CD14-positive monocyte (primary cell): ENCODE measurements around the gene BCAS1. TPM values are rescaled to one million over a fixed set of nuclear protein-coding genes. Genes with fewer than 3 reads are reported as not detected.

Source experiments
- DNase-seq, 3 donors: peaks; one replicate each; pipeline ENCODE4 v3.0.0-alpha.2; 2011 to 2022
- H2AFZ ChIP-seq: 2 replicates; pipeline ENCODE4 v1.6.0; 2012; ENCODE audit warnings: mild to moderate bottlenecking, low read depth, low read length, inconsistent platforms; ENCODE audit not compliant: insufficient read depth, poor library complexity, severe bottlenecking
- H3K27ac ChIP-seq, 2 donors: 1 replicate in 1 of 2; 2 replicates in 1 of 2; pipeline ENCODE4 v1.5.1; 2012 to 2013; ENCODE audit warnings: low read length in 2 of 2, control low read depth in 1 of 2, inconsistent platforms in 1 of 2, low read depth in 1 of 2, mild to moderate bottlenecking in 1 of 2
- H3K27me3 ChIP-seq, 2 donors: one replicate each; pipeline versions ENCODE4 v1.6.0 to v1.6.1; 2011 to 2013; ENCODE audit warnings: low read length in 2 of 2; ENCODE audit not compliant: control insufficient read depth in 2 of 2, insufficient read depth in 2 of 2
- H3K36me3 ChIP-seq, 2 donors: replicated peaks in 1 of 2; 1 replicate in 1 of 2; 2 replicates in 1 of 2; pipeline versions ENCODE4 v1.5.1 to v1.6.1; 2012 to 2013; ENCODE audit warnings: low read length in 2 of 2, control low read depth in 1 of 2, inconsistent platforms in 1 of 2, mild to moderate bottlenecking in 1 of 2; ENCODE audit not compliant: insufficient read depth in 2 of 2, control insufficient read depth in 1 of 2
- H3K4me1 ChIP-seq, 2 donors: 1 replicate in 1 of 2; 2 replicates in 1 of 2; pipeline versions ENCODE4 v1.5.1 to v1.6.1; 2012 to 2013; ENCODE audit warnings: low read length in 2 of 2, control low read depth in 1 of 2, inconsistent platforms in 1 of 2, mild to moderate bottlenecking in 1 of 2, moderate library complexity in 1 of 2; ENCODE audit not compliant: insufficient read depth in 2 of 2, control insufficient read depth in 1 of 2
- H3K4me2 ChIP-seq: replicated peaks from 2 replicates; pipeline ENCODE3; 2012; ENCODE audit warnings: low read length, moderate library complexity, mild to moderate bottlenecking; ENCODE audit not compliant: poor library complexity, severe bottlenecking; ENCODE audit errors: extremely low read depth
- H3K4me3 ChIP-seq, 3 experiments: fragments of 200-600 bp in 1 of 3; sonication (generic) in 1 of 3; replicated peaks in 1 of 3; 1 replicate in 2 of 3; 2 replicates in 1 of 3; pipeline ENCODE4 v1.5.1; 2011 to 2013; ENCODE audit warnings: low read length in 3 of 3, mild to moderate bottlenecking in 3 of 3, control low read depth in 2 of 3, low read depth in 2 of 3, inconsistent platforms in 1 of 3, moderate library complexity in 1 of 3
- H3K79me2 ChIP-seq: 2 replicates; pipeline ENCODE4 v1.6.0; 2012; ENCODE audit warnings: mild to moderate bottlenecking, control low read depth, inconsistent platforms, low read length, moderate library complexity; ENCODE audit not compliant: insufficient read depth
- H3K9ac ChIP-seq: 2 replicates; pipeline ENCODE4 v1.6.0; 2017; ENCODE audit warnings: low read length, mild to moderate bottlenecking; ENCODE audit not compliant: insufficient read depth, poor library complexity, severe bottlenecking
- H3K9me3 ChIP-seq, 2 donors: replicated peaks in 1 of 2; 1 replicate in 1 of 2; 2 replicates in 1 of 2; pipeline versions ENCODE4 v1.5.1 to v1.6.1; 2012 to 2013; ENCODE audit warnings: low read length in 2 of 2, control low read depth in 1 of 2; ENCODE audit not compliant: control insufficient read depth in 1 of 2, insufficient read depth in 1 of 2
- H4K20me1 ChIP-seq: 2 replicates; pipeline ENCODE4 v1.6.0; 2012; ENCODE audit warnings: mild to moderate bottlenecking, low read length, control low read depth, moderate library complexity; ENCODE audit not compliant: insufficient read depth
- H3K27ac Mint-ChIP-seq, 7 donors: one replicate each; pipeline ENCODE4 v1.8.0; 2020; ENCODE audit warnings: mild to moderate bottlenecking in 7 of 7, mixed read lengths in 7 of 7, moderate library complexity in 6 of 7, inconsistent platforms in 2 of 7
- H3K27me3 Mint-ChIP-seq, 3 donors: one replicate each; pipeline ENCODE4 v1.8.0; 2021 to 2022; ENCODE audit warnings: low read depth in 3 of 3, mild to moderate bottlenecking in 3 of 3, mixed read lengths in 3 of 3, moderate library complexity in 3 of 3, inconsistent platforms in 1 of 3
- H3K36me3 Mint-ChIP-seq, 2 donors: one replicate each; pipeline ENCODE4 v1.8.0; 2020; ENCODE audit warnings: mixed read lengths in 2 of 2, inconsistent platforms in 1 of 2, mild to moderate bottlenecking in 1 of 2
- H3K4me1 Mint-ChIP-seq: one replicate; pipeline ENCODE4 v1.8.0; 2020; ENCODE audit warnings: mild to moderate bottlenecking, mixed read lengths
- H3K4me3 Mint-ChIP-seq, 2 donors: one replicate each; pipeline ENCODE4 v1.8.0; 2020; ENCODE audit warnings: mild to moderate bottlenecking in 2 of 2, mixed read lengths in 2 of 2, moderate library complexity in 1 of 2
- H3K9me3 Mint-ChIP-seq, 7 donors: one replicate each; pipeline ENCODE4 v1.8.0; 2020 to 2022; ENCODE audit warnings: mixed read lengths in 7 of 7, mild to moderate bottlenecking in 6 of 7, moderate library complexity in 6 of 7, inconsistent platforms in 2 of 7
- WGBS: methylation state at CpG from one replicate; pipeline ENCODE4 v1.1.5; 2013; ENCODE audit warnings: missing lambda C conversion rate; ENCODE audit not compliant: insufficient coverage; 5-methylcytosine and 5-hydroxymethylcytosine counted together
- intact Hi-C, 2 donors: fragments of 100-400 bp; cut with micrococcal nuclease; formaldehyde crosslinking; loops; one replicate each; pipeline versions ENCODE4 v1.15.0 to v1.15.1; 2023
- polyA plus RNA-seq, 3 donors: library from polyadenylated mRNA; depleted of rRNA in 1 of 3; unstranded in 2 of 3; stranded (reverse) in 1 of 3; fragments of 300-500 nt in 2 of 3; fragments of >200 nt in 1 of 3; fragmentation: Illumina TruSeq in 2 of 3; gene quantifications; 1 replicate in 2 of 3; 2 replicates in 1 of 3; pipeline ENCODE4 v1.2.3, GENCODE V29; 2012 to 2021
- TF ChIP-seq, protein P1 (sequence below): fragments of 200-600 bp; IDR thresholded peaks from one replicate; pipeline ENCODE4 v1.8.0; 2022; ENCODE audit warnings: antibody characterized with exemption, mild to moderate bottlenecking

The BCAS1 gene
- polyA plus RNA-seq, 3 donors, result 0.01 to 0.02 TPM; not detected in 1

DNA sequence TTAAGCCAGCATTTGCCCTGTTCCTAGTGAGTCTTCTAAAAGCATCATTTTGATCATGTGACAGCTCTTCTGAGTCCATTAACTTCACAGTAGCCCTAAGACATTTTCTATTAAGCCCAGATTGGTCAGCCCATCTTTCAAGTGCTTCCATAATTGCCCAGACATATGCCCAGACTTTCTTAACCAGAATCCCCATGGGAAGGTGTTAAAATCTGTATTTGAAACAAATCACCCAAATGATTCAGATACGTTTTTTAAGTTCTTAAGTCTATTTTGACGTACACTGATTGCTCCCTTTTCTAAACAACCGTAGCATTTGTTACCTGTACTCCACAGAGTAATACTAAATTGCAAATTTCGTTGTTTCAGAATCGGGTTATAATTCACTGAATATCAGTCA lies 89.3 kb downstream of the BCAS1 start:
- Histone ChIP-seq H2AFZ (no peak overlapping the region), H3K27ac (no peak overlapping the region), H3K9me3 (no peaks in the 10 kb centered on the region), H3K9ac (no peak overlapping the region), H4K20me1 (no peaks in the 10 kb centered on the region), H3K4me1 (no peaks in the 10 kb centered on the region), H3K4me3 (no peak overlapping the region), H3K36me3 (no peaks in the 10 kb centered on the region), H3K27me3 (no peaks in the 10 kb centered on the region), H3K79me2 (no peaks in the 10 kb centered on the region), H3K4me2 (no peak overlapping the region)
- Mint-ChIP-seq H3K27me3 (peaks cover 0 to 3% (median 2%) of the 10 kb centered on the region in 3 donors), H3K4me1 (no peaks in the 10 kb centered on the region), H3K9me3 (peaks cover 0 to 11% (median 7%) of the 10 kb centered on the region in 7 donors), H3K4me3 (no peak overlapping the region), H3K36me3 (no peaks in the 10 kb centered on the region), H3K27ac (no peak overlapping the region)
- TF ChIP-seq, protein P1, sequence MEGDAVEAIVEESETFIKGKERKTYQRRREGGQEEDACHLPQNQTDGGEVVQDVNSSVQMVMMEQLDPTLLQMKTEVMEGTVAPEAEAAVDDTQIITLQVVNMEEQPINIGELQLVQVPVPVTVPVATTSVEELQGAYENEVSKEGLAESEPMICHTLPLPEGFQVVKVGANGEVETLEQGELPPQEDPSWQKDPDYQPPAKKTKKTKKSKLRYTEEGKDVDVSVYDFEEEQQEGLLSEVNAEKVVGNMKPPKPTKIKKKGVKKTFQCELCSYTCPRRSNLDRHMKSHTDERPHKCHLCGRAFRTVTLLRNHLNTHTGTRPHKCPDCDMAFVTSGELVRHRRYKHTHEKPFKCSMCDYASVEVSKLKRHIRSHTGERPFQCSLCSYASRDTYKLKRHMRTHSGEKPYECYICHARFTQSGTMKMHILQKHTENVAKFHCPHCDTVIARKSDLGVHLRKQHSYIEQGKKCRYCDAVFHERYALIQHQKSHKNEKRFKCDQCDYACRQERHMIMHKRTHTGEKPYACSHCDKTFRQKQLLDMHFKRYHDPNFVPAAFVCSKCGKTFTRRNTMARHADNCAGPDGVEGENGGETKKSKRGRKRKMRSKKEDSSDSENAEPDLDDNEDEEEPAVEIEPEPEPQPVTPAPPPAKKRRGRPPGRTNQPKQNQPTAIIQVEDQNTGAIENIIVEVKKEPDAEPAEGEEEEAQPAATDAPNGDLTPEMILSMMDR, result no peak
- 100% methylated on average over 4 of the region's 5 CpGs for WGBS
- intact Hi-C loops, result no loop called here
- no peak for DNase-seq

DNA sequence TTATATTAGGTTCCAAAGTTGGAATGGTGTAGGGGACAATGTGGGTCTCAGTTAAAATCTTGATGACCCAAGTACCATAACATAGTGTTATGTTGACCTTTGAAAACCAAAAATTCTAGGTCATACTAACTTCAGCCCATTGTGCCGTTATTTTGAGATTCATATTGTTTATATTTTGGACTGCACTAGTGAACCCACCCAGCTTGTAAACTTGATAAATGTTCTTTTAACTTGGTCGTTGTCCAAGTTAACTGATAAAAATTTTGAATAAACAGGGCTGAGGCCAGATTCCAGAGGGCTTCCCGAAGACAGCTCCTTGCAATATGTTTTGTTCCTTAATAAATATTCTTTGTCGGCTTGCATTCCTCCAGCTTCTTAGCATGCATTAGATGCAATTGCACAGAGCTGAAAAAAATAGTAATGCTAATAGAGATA lies 90.3 kb downstream of the BCAS1 start:
- Histone ChIP-seq H3K27me3 (no peaks in the 10 kb centered on the region), H3K36me3 (no peaks in the 10 kb centered on the region), H3K9me3 (no peaks in the 10 kb centered on the region), H3K4me3 (no peak overlapping the region), H3K4me2 (no peak overlapping the region), H3K4me1 (no peaks in the 10 kb centered on the region), H4K20me1 (no peaks in the 10 kb centered on the region), H3K79me2 (no peaks in the 10 kb centered on the region), H2AFZ (no peak overlapping the region), H3K9ac (no peak overlapping the region), H3K27ac (no peak overlapping the region)
- no peak for DNase-seq
- peaks cover 0 to 11% (median 7%) of the 10 kb centered on the region in 7 donors for H3K9me3 Mint-ChIP-seq
- 79% methylated on average over 2 of the region's 4 CpGs for WGBS
- no peak overlapping the region for H3K27ac Mint-ChIP-seq
- TF ChIP-seq, protein P1, result no peak
- H3K27me3 Mint-ChIP-seq, result peaks cover 0 to 3% (median 2%) of the 10 kb centered on the region in 3 donors
- no peak overlapping the region for H3K4me3 Mint-ChIP-seq
- H3K4me1 Mint-ChIP-seq, result no peaks in the 10 kb centered on the region
- H3K36me3 Mint-ChIP-seq, result no peaks in the 10 kb centered on the region
- intact Hi-C loops, result no loop called here
